ENCODE measurements around the gene ASB3.

Gene ASB3

DNA sequence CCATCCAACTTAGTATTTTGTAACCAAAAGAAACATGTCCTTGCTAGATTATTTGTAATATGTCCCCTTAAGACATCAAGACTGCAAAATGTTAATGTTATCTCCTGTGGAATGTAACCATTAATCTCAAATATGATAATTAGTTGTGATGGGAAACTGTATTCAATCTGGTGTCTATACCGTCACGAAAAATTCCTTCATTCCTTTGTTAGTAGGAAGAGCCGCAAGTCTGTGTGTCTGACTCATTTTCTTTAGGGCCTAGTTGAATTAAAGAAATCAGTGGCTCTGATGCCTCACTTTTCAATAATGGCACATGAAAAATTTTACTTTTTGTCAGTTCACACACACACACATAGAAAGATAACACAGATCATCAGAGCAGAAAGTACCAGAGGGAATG is 146.3 kb downstream of the ASB3 start:
- Histone ChIP-seq H3K36me3 (ENCODE audit: insufficient read depth, low read depth, low read length) (no peaks in the 10 kb centered on the region), H3K9me3 (ENCODE audit: insufficient read depth, low read depth, low read length) (no peaks in the 10 kb centered on the region), H3K4me3 (ENCODE audit: low read length) (no peak overlapping the region), H3K27me3 (ENCODE audit: insufficient read depth, low read length) (no peaks in the 10 kb centered on the region), H3K4me1 (ENCODE audit: insufficient read depth, low read length) (peaks cover 9% of the 10 kb centered on the region; the same call in 1 of the 2 replicates), H3K9ac (ENCODE audit: low read depth, low read length) (no peak overlapping the region), H3K27ac (ENCODE audit: low read length) (no peak overlapping the region)

DNA sequence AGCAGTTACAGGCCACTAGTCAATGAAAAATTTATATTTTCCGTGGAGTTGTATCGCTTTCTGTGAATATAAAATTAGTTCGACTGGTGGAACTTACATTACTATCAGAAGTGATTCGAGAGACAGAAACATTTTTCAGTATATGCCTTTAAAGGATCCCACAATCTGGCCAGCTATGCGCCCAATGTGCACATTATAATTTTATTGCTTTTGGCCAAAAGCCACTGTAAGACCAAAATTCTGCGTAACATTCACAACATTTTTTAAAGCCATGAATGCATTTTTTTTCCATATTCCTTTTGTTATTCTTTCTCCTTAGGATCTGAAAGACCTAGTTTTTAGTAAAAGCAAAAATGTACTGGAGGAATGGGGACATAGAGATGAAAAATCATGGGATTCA is 150.2 kb downstream of the ASB3 start:
- no peaks in the 10 kb centered on the region for H3K9me3 ChIP-seq (ENCODE audit: insufficient read depth, low read depth, low read length)
- no peak overlapping the region for H3K27ac ChIP-seq (ENCODE audit: low read length)
- no peaks in the 10 kb centered on the region for H3K36me3 ChIP-seq (ENCODE audit: insufficient read depth, low read depth, low read length)
- H3K27me3 ChIP-seq (ENCODE audit: insufficient read depth, low read length), result no peaks in the 10 kb centered on the region
- peaks cover 6% of the 10 kb centered on the region; the same call in 1 of the 2 replicates for H3K4me1 ChIP-seq (ENCODE audit: insufficient read depth, low read length)
- no peak overlapping the region for H3K9ac ChIP-seq (ENCODE audit: low read depth, low read length)
- H3K4me3 ChIP-seq (ENCODE audit: low read length), result no peak overlapping the region

DNA sequence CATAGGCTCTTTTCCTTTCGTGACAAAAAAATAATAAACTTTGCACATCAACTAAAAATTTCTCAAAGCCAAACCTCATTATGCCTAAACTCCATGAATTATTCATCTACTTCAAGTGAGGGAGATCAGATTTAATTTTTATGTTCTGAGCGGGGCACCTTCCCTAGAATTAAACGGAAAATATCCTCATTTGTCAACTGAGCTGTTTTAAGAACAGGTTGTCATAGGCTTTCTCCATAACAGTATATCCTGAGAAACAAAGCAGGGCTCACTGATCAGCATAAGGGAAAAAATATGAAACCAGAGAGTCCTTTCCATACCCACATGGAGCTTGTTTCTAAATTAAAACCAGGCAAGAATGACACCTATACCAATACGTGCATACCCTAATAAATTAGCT is 150.6 kb downstream of the ASB3 start:
- H3K4me1 ChIP-seq (ENCODE audit: insufficient read depth, low read length), result peaks cover 2% of the 10 kb centered on the region; the same call in 1 of the 2 replicates
- no peak overlapping the region for H3K27ac ChIP-seq (ENCODE audit: low read length)
- H3K36me3 ChIP-seq (ENCODE audit: insufficient read depth, low read depth, low read length), result no peaks in the 10 kb centered on the region
- H3K9ac ChIP-seq (ENCODE audit: low read depth, low read length), result no peak overlapping the region
- no peaks in the 10 kb centered on the region for H3K9me3 ChIP-seq (ENCODE audit: insufficient read depth, low read depth, low read length)
- H3K27me3 ChIP-seq (ENCODE audit: insufficient read depth, low read length), result no peaks in the 10 kb centered on the region
- no peak overlapping the region for H3K4me3 ChIP-seq (ENCODE audit: low read length)

DNA sequence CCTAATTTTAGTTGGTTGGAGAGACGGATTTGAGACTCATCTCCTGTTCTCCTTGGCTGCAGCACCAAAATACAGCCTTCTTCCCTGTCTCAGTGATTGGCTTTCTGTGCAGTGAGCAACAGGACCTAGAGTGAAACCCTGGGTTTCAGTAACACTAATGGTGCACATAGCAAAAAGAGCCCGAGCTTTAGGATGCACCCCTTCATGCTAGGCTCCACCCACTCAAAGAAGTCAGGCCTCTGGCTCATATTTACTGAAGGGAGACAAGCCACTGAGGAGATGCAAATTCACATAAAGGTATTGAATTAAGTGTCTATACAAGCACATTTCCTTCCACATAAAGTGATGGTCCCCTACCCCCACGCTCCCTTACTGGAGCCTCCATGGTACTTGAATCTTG is 151.1 kb downstream of the ASB3 start:
- no peaks in the 10 kb centered on the region for H3K36me3 ChIP-seq (ENCODE audit: insufficient read depth, low read depth, low read length)
- no peak overlapping the region for H3K9ac ChIP-seq (ENCODE audit: low read depth, low read length)
- H3K9me3 ChIP-seq (ENCODE audit: insufficient read depth, low read depth, low read length), result no peaks in the 10 kb centered on the region
- H3K27ac ChIP-seq (ENCODE audit: low read length), result no peak overlapping the region
- no peaks in the 10 kb centered on the region for H3K27me3 ChIP-seq (ENCODE audit: insufficient read depth, low read length)
- H3K4me1 ChIP-seq (ENCODE audit: insufficient read depth, low read length), result no peaks in the 10 kb centered on the region
- no peak overlapping the region for H3K4me3 ChIP-seq (ENCODE audit: low read length)

DNA sequence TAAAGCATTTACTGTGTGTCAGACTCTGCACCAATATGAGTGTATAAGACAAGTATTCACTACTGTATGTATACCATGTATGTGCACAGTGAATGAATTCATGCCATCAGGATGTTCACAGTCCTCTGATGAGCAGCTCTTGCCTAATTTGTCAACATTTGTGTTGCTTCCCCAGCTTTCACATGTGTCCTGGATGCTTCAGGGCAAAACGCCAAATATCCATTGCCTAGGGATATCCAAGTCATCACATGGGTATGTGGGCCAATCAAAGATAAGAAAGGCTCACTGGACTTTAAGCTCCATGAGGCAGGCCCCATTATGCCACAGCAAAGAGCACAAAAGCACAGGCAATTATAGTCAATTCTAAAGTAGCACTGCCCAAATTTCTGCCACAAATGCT is 153.3 kb downstream of the ASB3 start:
- H3K4me1 ChIP-seq (ENCODE audit: insufficient read depth, low read length), result 0 out of 2 replicates have a peak, but pooled peaks cover 2% of the 10 kb centered on the region
- H3K36me3 ChIP-seq (ENCODE audit: insufficient read depth, low read depth, low read length), result no peaks in the 10 kb centered on the region
- no peak overlapping the region for H3K27ac ChIP-seq (ENCODE audit: low read length)
- H3K27me3 ChIP-seq (ENCODE audit: insufficient read depth, low read length), result no peaks in the 10 kb centered on the region
- no peak overlapping the region for H3K4me3 ChIP-seq (ENCODE audit: low read length)
- H3K9ac ChIP-seq (ENCODE audit: low read depth, low read length), result no peak overlapping the region
- no peaks in the 10 kb centered on the region for H3K9me3 ChIP-seq (ENCODE audit: insufficient read depth, low read depth, low read length)

DNA sequence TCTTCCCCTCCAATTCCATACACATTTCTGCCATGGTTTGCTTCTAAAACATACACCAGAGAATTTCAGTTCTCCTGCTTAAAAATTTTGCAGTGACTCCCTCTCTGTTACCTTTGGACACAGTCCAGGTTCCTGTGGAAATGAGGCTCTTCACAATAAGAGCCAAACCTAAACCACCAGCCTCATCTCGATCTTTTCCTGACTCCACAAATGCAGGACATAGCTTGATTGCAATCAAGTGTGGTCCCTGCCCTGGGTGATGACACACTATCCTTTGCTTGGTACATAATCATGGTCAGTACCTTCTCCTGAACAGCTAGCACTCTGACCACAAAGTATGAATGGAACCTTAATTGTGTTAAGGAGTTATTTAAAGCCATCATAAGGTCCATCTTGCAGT is 154.0 kb downstream of the ASB3 start:
- Histone ChIP-seq H3K4me3 (ENCODE audit: low read length) (no peak overlapping the region), H3K4me1 (ENCODE audit: insufficient read depth, low read length) (0 out of 2 replicates have a peak, but pooled peaks cover 2% of the 10 kb centered on the region), H3K36me3 (ENCODE audit: insufficient read depth, low read depth, low read length) (no peaks in the 10 kb centered on the region), H3K27me3 (ENCODE audit: insufficient read depth, low read length) (no peaks in the 10 kb centered on the region), H3K9ac (ENCODE audit: low read depth, low read length) (no peak overlapping the region), H3K27ac (ENCODE audit: low read length) (no peak overlapping the region), H3K9me3 (ENCODE audit: insufficient read depth, low read depth, low read length) (no peaks in the 10 kb centered on the region)

DNA sequence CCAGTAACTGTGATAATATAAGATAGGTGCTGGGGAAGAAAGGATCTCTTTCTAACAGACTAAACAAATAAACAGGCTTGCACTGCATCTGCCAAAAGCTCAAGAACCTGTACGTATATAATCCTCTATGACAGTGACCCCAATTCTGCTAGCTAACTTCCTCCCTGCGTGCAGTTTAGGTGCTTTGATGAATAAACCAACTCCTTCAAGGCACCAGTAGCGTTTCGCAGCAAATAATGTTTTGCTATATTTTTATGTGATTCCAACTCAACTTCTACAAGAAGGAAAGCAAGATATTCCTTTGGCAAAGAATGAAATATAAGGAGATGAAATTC is 154.7 kb downstream of the ASB3 start:
- H3K4me3 ChIP-seq (ENCODE audit: low read length), result no peak overlapping the region
- H3K27me3 ChIP-seq (ENCODE audit: insufficient read depth, low read length), result no peaks in the 10 kb centered on the region
- no peaks in the 10 kb centered on the region for H3K9me3 ChIP-seq (ENCODE audit: insufficient read depth, low read depth, low read length)
- no peak overlapping the region for H3K27ac ChIP-seq (ENCODE audit: low read length)
- H3K9ac ChIP-seq (ENCODE audit: low read depth, low read length), result no peak overlapping the region
- no peaks in the 10 kb centered on the region for H3K36me3 ChIP-seq (ENCODE audit: insufficient read depth, low read depth, low read length)
- H3K4me1 ChIP-seq (ENCODE audit: insufficient read depth, low read length), result 0 out of 2 replicates have a peak, but pooled peaks cover 2% of the 10 kb centered on the region

DNA sequence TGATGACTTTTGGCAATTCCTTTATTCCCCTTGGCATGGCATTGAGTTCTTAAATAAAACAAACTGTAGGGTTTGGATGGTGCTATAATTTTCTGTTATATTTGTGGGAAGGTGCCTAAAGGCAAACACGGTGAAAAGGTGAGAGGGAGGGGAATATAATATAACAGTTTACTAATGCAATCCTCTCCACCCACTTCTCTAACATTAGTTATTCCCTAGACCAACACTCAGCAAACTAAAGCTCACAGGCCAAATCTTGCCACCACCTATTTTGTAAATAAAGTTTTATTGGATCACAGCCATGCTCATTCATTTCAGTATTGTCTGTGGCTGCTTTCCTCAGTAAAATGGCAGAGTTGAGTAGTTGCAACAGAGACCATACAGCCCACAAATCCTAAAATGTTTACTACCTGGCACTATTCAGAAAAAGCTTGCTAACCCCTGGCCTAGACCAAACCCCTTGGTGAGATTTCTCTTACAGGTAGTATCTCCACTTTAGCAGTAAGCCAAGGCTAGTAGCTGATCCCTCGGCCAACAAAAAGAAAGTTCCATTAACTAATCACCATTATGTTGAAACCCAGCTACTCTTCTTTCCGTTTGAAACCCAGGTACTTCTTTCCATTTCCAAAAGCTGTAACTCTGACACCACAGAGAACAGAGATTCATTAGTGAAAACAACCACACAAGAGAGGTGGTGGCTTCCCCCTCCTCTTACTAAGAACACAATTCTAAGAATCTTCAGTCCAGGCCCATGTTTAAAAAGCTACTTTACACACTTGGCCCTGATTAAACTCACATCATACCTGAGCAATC is 155.2 kb downstream of the ASB3 start:
- H3K9ac ChIP-seq (ENCODE audit: low read depth, low read length), result no peak overlapping the region

DNA sequence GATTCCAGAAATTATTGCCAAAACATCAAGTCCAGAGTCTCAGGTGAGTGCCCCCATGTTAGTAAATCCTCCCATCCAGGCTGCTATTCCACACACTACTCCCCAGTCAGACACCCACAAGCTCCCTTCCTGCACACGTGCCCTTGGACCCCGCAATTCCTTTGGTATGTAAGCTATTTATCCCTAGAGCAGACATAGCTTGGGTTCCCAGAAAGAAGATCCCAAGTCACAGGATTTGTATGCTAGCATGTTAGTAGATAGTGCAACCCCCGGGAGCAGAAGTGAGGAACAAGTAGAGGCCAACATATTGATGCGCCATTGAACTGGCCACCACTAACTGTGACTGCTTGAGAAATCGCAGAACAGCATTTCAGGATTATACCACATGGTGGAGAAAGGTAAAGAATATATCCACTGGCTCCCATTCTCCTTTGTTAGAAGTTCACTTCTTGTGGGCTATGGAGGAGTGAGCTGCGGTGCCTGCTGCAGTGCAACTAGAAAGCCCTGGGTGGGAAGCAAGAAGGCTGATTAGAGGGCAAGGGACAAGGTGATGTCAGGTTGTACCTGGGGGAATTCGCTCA is 156.6 kb downstream of the ASB3 start:
- H3K9ac ChIP-seq (ENCODE audit: low read depth, low read length), result no peak overlapping the region
- H3K27ac ChIP-seq (ENCODE audit: low read length), result no peak overlapping the region
- H3K4me1 ChIP-seq (ENCODE audit: insufficient read depth, low read length), result 0 out of 2 replicates have a peak, but pooled peaks cover 2% of the 10 kb centered on the region
- no peaks in the 10 kb centered on the region for H3K27me3 ChIP-seq (ENCODE audit: insufficient read depth, low read length)
- no peaks in the 10 kb centered on the region for H3K9me3 ChIP-seq (ENCODE audit: insufficient read depth, low read depth, low read length)
- H3K36me3 ChIP-seq (ENCODE audit: insufficient read depth, low read depth, low read length), result no peaks in the 10 kb centered on the region
- H3K4me3 ChIP-seq (ENCODE audit: low read length), result no peak overlapping the region

More for the DNA sequence above, 155.2 kb downstream of the ASB3 start:
- Histone ChIP-seq H3K27ac (ENCODE audit: low read length) (no peak overlapping the region), H3K4me1 (ENCODE audit: insufficient read depth, low read length) (0 out of 2 replicates have a peak, but pooled peaks cover 2% of the 10 kb centered on the region), H3K27me3 (ENCODE audit: insufficient read depth, low read length) (no peaks in the 10 kb centered on the region), H3K36me3 (ENCODE audit: insufficient read depth, low read depth, low read length) (no peaks in the 10 kb centered on the region), H3K4me3 (ENCODE audit: low read length) (no peak overlapping the region), H3K9me3 (ENCODE audit: insufficient read depth, low read depth, low read length) (no peaks in the 10 kb centered on the region)

DNA sequence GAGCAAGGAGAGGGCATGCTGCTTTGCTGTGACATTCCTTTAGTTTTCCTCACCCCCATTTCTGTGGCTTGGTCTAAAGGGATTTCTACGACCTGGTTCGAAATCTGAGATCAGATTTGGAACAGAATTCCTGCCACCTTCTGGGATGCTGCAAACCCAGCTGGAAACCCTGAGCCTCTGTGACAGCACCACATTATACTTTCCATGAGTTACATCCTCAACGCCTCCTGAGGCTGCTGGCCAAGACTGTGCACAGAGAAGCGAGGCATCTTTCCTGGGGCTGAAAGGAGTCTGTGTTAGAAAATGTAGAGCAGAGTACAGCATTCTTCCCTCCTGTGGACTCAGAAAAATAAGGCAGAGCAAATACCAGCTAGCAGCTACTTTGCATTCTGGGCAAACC is 157.3 kb downstream of the ASB3 start:
- no peak overlapping the region for H3K4me3 ChIP-seq (ENCODE audit: low read length)
- no peaks in the 10 kb centered on the region for H3K27me3 ChIP-seq (ENCODE audit: insufficient read depth, low read length)
- no peaks in the 10 kb centered on the region for H3K9me3 ChIP-seq (ENCODE audit: insufficient read depth, low read depth, low read length)
- no peak overlapping the region for H3K9ac ChIP-seq (ENCODE audit: low read depth, low read length)
- no peak overlapping the region for H3K27ac ChIP-seq (ENCODE audit: low read length)
- H3K4me1 ChIP-seq (ENCODE audit: insufficient read depth, low read length), result 0 out of 2 replicates have a peak, but pooled peaks cover 2% of the 10 kb centered on the region
- H3K36me3 ChIP-seq (ENCODE audit: insufficient read depth, low read depth, low read length), result no peaks in the 10 kb centered on the region

DNA sequence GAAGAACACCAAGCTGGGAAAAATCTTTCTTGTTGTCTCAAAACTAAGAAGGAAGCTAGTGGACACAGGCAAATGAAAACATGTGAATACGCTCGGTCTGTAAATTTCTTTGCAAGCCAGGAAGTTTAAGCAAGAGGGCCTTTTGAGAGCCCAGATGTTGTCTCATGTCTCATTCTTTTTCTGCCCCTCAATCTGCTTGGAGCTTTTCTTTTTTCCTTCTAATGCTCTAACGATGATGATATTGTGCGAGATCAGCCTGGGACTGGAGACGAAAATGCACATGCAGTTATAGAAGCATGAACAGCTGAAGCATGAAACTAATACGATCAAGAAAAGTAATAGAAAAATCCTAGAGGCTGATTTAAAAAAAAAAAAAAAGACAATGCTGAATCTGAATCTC is 157.8 kb downstream of the ASB3 start:
- Histone ChIP-seq H3K4me1 (ENCODE audit: insufficient read depth, low read length) (0 out of 2 replicates have a peak, but pooled peaks cover 2% of the 10 kb centered on the region), H3K9ac (ENCODE audit: low read depth, low read length) (no peak overlapping the region), H3K4me3 (ENCODE audit: low read length) (no peak overlapping the region), H3K27me3 (ENCODE audit: insufficient read depth, low read length) (no peaks in the 10 kb centered on the region), H3K27ac (ENCODE audit: low read length) (no peak overlapping the region), H3K9me3 (ENCODE audit: insufficient read depth, low read depth, low read length) (no peaks in the 10 kb centered on the region), H3K36me3 (ENCODE audit: insufficient read depth, low read depth, low read length) (no peaks in the 10 kb centered on the region)

DNA sequence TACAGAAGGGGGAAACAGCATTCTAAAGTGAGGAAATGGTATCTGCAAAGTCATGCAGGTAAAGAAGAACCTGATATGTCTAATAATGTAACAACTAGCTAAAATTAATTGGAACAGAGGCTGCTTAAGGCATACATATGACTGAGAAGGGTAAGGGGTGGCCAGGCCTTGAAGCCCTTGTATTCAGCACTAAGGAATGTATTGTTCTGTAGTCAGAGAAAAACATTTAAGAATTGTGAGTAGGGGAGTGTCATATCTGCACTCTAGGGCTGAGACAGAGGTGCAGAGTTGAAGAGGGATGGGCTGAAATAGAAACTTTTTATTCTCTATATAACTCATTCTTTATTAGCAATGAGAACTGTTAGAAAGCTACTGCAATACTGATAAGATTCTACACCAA is 164.6 kb downstream of the ASB3 start:
- Histone ChIP-seq H3K36me3 (ENCODE audit: insufficient read depth, low read depth, low read length) (no peaks in the 10 kb centered on the region), H3K4me1 (ENCODE audit: insufficient read depth, low read length) (no peaks in the 10 kb centered on the region), H3K4me3 (ENCODE audit: low read length) (no peak overlapping the region), H3K9ac (ENCODE audit: low read depth, low read length) (no peak overlapping the region), H3K9me3 (ENCODE audit: insufficient read depth, low read depth, low read length) (no peaks in the 10 kb centered on the region), H3K27ac (ENCODE audit: low read length) (no peak overlapping the region), H3K27me3 (ENCODE audit: insufficient read depth, low read length) (no peaks in the 10 kb centered on the region)
